Fibroblast of lung (primary cell): ENCODE data around the gene KRAS. TPM values are rescaled to one million over a fixed set of nuclear protein-coding genes. Genes with fewer than 3 reads are reported as not detected.

ENCODE experiments used
- DNase-seq, 2 donors: peaks; one replicate each; pipeline versions ENCODE4 v3.0.0 to v3.0.0-alpha.2; 2010; ENCODE audit warnings: low read depth in 2 of 2
- H2AFZ ChIP-seq: 2 replicates; pipeline ENCODE4 v1.5.1; 2012; ENCODE audit warnings: low read length, control low read depth, inconsistent platforms
- H3K27ac ChIP-seq: 2 replicates; pipeline ENCODE4 v1.5.1; 2011; ENCODE audit warnings: low read length, control low read depth; ENCODE audit not compliant: insufficient read depth
- H3K27me3 ChIP-seq: 2 replicates; pipeline ENCODE4 v1.5.1; 2011; ENCODE audit warnings: mild to moderate bottlenecking, low read length; ENCODE audit not compliant: control insufficient read depth, insufficient read depth
- H3K36me3 ChIP-seq: 2 replicates; pipeline ENCODE4 v1.5.1; 2011; ENCODE audit warnings: low read length; ENCODE audit not compliant: control insufficient read depth, insufficient read depth
- H3K4me1 ChIP-seq: 2 replicates; pipeline ENCODE4 v1.5.1; 2011; ENCODE audit warnings: low read length; ENCODE audit not compliant: control insufficient read depth, insufficient read depth; ENCODE audit errors: extremely low read depth
- H3K4me2 ChIP-seq: 2 replicates; pipeline ENCODE4 v1.5.1; 2011; ENCODE audit warnings: low read length, control low read depth; ENCODE audit not compliant: insufficient read depth; ENCODE audit errors: extremely low read depth
- H3K4me3 ChIP-seq, 4 experiments: fragments of 200-600 bp in 1 of 4; sonication (generic) in 1 of 4; replicated peaks in 1 of 4; 2 replicates each; pipeline ENCODE4 v1.5.1; 2011 to 2016; ENCODE audit warnings: low read length in 4 of 4, low read depth in 3 of 4, mild to moderate bottlenecking in 3 of 4, control low read depth in 2 of 4, inconsistent platforms in 1 of 4, mixed read lengths in 1 of 4; ENCODE audit not compliant: insufficient read depth in 1 of 4; ENCODE audit errors: control extremely low read depth in 1 of 4
- H3K79me2 ChIP-seq: 2 replicates; pipeline ENCODE4 v1.5.1; 2012; ENCODE audit warnings: mild to moderate bottlenecking, low read length, inconsistent platforms; ENCODE audit not compliant: control insufficient read depth, insufficient read depth
- H3K9ac ChIP-seq: 2 replicates; pipeline ENCODE4 v1.5.1; 2011; ENCODE audit warnings: mild to moderate bottlenecking, low read length, control low read depth; ENCODE audit not compliant: insufficient read depth
- H3K9me3 ChIP-seq: 2 replicates; pipeline ENCODE4 v1.5.1; 2012; ENCODE audit warnings: low read depth, low read length; ENCODE audit not compliant: control insufficient read depth, insufficient read depth
- H4K20me1 ChIP-seq: 2 replicates; pipeline ENCODE4 v1.5.1; 2011; ENCODE audit warnings: low read length; ENCODE audit not compliant: control insufficient read depth, insufficient read depth; ENCODE audit errors: extremely low read depth
- EZH2 ChIP-seq: IDR thresholded peaks from 2 replicates; pipeline ENCODE4 v1.5.1; 2012; ENCODE audit warnings: low read length, control low read depth, mild to moderate bottlenecking; ENCODE audit errors: missing control alignments
- polyA plus RNA-seq, 2 donors: library from polyadenylated mRNA; depleted of rRNA in 1 of 2; stranded (reverse) in 1 of 2; unstranded in 1 of 2; fragments of >200 nt; gene quantifications; 2 replicates each; pipeline ENCODE4 v1.2.1, GENCODE V29; 2011 to 2012; ENCODE audit warnings: missing spikeins in 1 of 2
- total RNA-seq: library from RNA; depleted of rRNA; stranded (reverse); fragments of >200 nt; gene quantifications from 2 replicates; pipeline ENCODE4 v1.2.1, GENCODE V29; 2014
- TF ChIP-seq, protein P1 (sequence below), 2 donors: IDR thresholded peaks in 1 of 2; conservative IDR thresholded peaks in 1 of 2; 1 replicate in 1 of 2; 2 replicates in 1 of 2; pipeline ENCODE4 v1.5.1; 2011 to 2012; ENCODE audit warnings: low read length in 2 of 2, control low read depth in 1 of 2, inconsistent platforms in 1 of 2, low read depth in 1 of 2, mild to moderate bottlenecking in 1 of 2

KRAS gene
- total and polyA plus RNA-seq, 2 donors (not counting 1 experiment from before 2014, with no cell fraction given) = 15.0 to 31.3 TPM

DNA sequence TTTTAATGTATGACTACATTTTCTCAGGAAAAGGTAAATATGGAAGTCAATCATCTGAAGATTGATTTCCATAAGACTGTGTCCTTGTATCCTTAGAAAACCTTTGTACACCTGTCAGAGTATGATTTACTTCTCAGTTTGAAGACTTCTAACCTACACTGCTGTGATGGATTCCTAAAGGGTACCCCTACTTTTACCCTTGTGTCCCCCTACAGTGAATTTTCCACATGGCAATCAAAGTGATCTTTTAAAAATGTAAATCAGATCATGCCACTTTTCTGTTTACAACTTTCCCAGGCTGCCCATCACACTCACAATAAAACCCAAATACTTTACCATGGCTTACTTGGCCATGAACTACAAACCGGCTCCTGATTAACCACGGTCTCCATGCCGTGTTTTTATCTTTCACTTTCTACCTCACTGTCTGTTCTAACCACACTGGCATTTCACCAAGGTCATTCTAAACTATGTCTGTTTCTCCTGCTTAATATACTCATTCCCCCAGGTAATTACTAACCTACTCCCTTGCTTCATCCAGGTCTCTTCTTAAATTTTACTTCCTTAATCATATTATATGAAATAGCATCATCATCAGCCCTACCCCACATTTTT, 63.8 kb downstream of the KRAS start:
- Histone ChIP-seq H3K4me1 (peaks cover 11% of the 10 kb centered on the region), H3K9ac (no peak overlapping the region), H3K79me2 (no peaks in the 10 kb centered on the region), H3K9me3 (no peaks in the 10 kb centered on the region), H3K27ac (no peak overlapping the region), H2AFZ (no peak overlapping the region), H3K27me3 (no peaks in the 10 kb centered on the region), H3K4me3 (no peak overlapping the region), H3K4me2 (no peak overlapping the region), H4K20me1 (no peaks in the 10 kb centered on the region), H3K36me3 (no peaks in the 10 kb centered on the region)
- no peak for TF ChIP-seq EZH2
- TF ChIP-seq, protein P1, sequence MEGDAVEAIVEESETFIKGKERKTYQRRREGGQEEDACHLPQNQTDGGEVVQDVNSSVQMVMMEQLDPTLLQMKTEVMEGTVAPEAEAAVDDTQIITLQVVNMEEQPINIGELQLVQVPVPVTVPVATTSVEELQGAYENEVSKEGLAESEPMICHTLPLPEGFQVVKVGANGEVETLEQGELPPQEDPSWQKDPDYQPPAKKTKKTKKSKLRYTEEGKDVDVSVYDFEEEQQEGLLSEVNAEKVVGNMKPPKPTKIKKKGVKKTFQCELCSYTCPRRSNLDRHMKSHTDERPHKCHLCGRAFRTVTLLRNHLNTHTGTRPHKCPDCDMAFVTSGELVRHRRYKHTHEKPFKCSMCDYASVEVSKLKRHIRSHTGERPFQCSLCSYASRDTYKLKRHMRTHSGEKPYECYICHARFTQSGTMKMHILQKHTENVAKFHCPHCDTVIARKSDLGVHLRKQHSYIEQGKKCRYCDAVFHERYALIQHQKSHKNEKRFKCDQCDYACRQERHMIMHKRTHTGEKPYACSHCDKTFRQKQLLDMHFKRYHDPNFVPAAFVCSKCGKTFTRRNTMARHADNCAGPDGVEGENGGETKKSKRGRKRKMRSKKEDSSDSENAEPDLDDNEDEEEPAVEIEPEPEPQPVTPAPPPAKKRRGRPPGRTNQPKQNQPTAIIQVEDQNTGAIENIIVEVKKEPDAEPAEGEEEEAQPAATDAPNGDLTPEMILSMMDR (conservative IDR thresholded peaks at IDR 0.05 in 1 of 2, IDR thresholded peaks at IDR 0.05 in 1 of 2; ENCODE audit: low read depth in 1 of 2, low read length in 2 of 2) = no peak
- DNase-seq = peak in 1 of 2 donors; percentile 73

DNA sequence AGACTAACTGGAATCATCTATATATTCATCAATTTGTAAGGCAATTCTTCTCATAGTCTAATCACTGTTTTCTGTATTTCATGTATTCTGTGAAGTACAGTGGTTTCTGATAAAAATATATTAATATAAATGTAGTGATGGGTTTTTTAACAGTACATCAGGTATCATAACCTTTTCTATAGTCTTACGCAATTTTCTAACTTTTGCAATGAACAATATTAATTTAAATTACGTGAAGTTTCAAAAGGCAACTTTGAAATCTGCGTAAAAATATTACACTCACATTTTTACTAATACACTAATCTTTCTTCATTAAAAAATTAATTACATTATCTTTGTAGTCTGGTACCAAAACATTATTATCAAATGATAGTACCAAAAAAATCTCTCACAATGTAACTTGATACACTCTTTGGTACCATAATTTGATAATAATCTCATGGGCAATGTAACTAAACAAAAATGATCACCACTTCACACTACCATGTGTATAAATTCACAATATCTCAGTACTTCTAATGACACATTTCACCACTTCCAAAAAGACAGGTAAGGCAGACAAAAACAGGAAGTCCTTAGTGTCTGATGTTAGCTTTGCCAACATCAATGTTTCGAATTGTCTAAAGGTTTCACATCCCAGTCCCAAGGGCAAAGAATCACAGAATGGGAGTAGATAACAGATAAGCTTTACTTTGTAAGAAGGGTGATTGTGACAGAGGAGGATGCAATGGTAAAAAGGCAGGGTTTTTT, 64.5 kb downstream of the KRAS start:
- DNase-seq = no peak
- peaks cover 11% of the 10 kb centered on the region for H3K4me1 ChIP-seq
- H3K4me2 ChIP-seq = no peak overlapping the region
- H3K9ac ChIP-seq = no peak overlapping the region
- no peaks in the 10 kb centered on the region for H3K36me3 ChIP-seq
- no peaks in the 10 kb centered on the region for H3K27me3 ChIP-seq
- H3K9me3 ChIP-seq = no peaks in the 10 kb centered on the region
- H3K27ac ChIP-seq = no peak overlapping the region
- H2AFZ ChIP-seq = no peak overlapping the region
- H3K4me3 ChIP-seq = no peak overlapping the region
- no peaks in the 10 kb centered on the region for H4K20me1 ChIP-seq
- TF ChIP-seq EZH2 = no peak
- TF ChIP-seq, protein P1 (conservative IDR thresholded peaks at IDR 0.05 in 1 of 2, IDR thresholded peaks at IDR 0.05 in 1 of 2; ENCODE audit: low read depth in 1 of 2, low read length in 2 of 2) = no peak
- H3K79me2 ChIP-seq = no peaks in the 10 kb centered on the region

DNA sequence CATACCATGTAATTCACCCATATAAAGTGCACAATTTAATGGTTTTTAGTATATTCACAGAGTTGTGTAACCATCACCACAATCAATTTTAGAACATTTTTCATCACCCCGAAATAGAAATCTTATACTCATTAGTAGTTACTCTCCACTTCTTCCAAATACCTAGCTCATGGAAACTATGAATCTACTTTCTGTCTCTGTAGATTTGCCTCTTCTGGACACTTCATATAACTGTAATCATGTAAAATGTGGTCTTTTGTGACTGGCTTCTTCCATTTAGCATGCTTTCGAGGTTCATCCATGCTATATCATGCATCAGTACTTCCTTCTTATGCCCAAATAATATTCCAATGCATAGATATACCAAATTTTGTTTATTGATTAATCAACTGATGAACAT, 66.6 kb downstream of the KRAS start:
- H3K4me2 ChIP-seq = no peak overlapping the region
- DNase-seq = no peak
- no peak overlapping the region for H3K27ac ChIP-seq
- peaks cover 6% of the 10 kb centered on the region for H3K4me1 ChIP-seq
- H3K9me3 ChIP-seq = no peaks in the 10 kb centered on the region
- H3K4me3 ChIP-seq = no peak overlapping the region
- no peaks in the 10 kb centered on the region for H3K79me2 ChIP-seq
- H3K27me3 ChIP-seq = no peaks in the 10 kb centered on the region
- H4K20me1 ChIP-seq = no peaks in the 10 kb centered on the region
- no peaks in the 10 kb centered on the region for H3K36me3 ChIP-seq
- H2AFZ ChIP-seq = no peak overlapping the region
- TF ChIP-seq, protein P1 (conservative IDR thresholded peaks at IDR 0.05 in 1 of 2, IDR thresholded peaks at IDR 0.05 in 1 of 2; ENCODE audit: low read depth in 1 of 2, low read length in 2 of 2) = no peak
- TF ChIP-seq EZH2 = no peak
- no peak overlapping the region for H3K9ac ChIP-seq
